ENCODE measurements around the gene EPB41L4A. TPM values are rescaled to one million over a fixed set of nuclear protein-coding genes. Genes with fewer than 3 reads are reported as not detected.
"Not testable (repeated sequence)": the region's sequence is repeated elsewhere in the genome, so short reads cannot be mapped to it uniquely, and the experiment has no call there.

Gene EPB41L4A
- total RNA-seq, 4 donors from 2014 or later = 8.3 to 33.8 (median 21.6) TPM

DNA sequence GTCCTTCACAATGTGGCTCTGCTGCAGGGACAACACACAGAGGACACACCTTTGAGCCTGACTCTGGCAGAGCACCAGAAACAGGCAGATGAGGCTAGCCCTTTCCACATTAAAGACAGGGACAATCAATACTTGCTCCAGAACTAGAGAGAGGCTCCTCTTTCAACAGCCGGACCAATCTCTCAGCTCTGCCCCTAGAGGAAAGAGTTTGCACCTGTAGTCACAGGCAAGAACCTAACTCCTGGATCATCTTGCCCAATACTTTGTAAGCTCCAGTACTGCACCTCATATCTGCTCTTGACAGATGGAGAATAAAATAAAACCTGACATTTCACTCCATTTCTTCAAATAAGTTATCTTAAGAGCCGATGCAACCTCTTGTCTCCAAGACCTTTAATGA is 52.1 kb downstream of the EPB41L4A start:
- H3K9me3 ChIP-seq = no peaks in the 10 kb centered on the region
- WGBS = 69% methylated on average over 2 of the region's 2 CpGs
- H3K36me3 ChIP-seq = no peaks in the 10 kb centered on the region
- intact Hi-C loops (cut with DNase I) = no loop called here
- no peak overlapping the region for H3K4me3 ChIP-seq
- no peaks in the 10 kb centered on the region for H3K27me3 ChIP-seq
- no peak for TF ChIP-seq EP300 (IDR thresholded peaks at IDR 0.05)
- no peak for TF ChIP-seq POLR2AphosphoS5 (IDR thresholded peaks at IDR 0.05)
- TF ChIP-seq POLR2A (IDR thresholded peaks at IDR 0.05; ENCODE audit: low read depth) = no peak
- TF ChIP-seq, protein P1, sequence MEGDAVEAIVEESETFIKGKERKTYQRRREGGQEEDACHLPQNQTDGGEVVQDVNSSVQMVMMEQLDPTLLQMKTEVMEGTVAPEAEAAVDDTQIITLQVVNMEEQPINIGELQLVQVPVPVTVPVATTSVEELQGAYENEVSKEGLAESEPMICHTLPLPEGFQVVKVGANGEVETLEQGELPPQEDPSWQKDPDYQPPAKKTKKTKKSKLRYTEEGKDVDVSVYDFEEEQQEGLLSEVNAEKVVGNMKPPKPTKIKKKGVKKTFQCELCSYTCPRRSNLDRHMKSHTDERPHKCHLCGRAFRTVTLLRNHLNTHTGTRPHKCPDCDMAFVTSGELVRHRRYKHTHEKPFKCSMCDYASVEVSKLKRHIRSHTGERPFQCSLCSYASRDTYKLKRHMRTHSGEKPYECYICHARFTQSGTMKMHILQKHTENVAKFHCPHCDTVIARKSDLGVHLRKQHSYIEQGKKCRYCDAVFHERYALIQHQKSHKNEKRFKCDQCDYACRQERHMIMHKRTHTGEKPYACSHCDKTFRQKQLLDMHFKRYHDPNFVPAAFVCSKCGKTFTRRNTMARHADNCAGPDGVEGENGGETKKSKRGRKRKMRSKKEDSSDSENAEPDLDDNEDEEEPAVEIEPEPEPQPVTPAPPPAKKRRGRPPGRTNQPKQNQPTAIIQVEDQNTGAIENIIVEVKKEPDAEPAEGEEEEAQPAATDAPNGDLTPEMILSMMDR (IDR thresholded peaks at IDR 0.05) = no peak
- peaks cover 0 to 23% (median 2%) of the 10 kb centered on the region in 4 donors for H3K4me1 ChIP-seq
- no peak overlapping the region for H3K27ac ChIP-seq (replicated peaks in 1 of 4)
- no peak for DNase-seq (ENCODE audit: extremely low spot score)

DNA sequence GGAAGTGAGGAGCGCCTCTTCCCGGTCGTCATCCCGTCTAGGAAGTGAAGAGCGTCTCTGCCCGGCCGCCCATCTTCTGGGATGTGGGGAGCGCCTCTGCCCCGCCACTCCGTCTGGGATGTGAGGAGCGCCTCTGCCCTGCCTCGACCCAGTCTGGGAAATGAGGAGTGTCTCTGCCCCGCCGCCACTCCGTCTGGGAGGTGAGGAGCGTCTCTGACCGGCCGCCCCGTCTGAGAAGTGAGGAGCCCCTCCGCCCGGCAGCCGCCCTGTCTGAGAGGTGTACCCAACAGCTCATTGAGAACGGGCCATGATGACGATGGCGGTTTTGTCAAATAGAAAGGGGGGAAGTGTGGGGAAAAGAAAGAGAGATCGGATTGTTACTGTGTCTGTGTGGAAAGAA is 58.3 kb downstream of the EPB41L4A start:
- 82% methylated on average over 22 of the region's 26 CpGs for WGBS

DNA sequence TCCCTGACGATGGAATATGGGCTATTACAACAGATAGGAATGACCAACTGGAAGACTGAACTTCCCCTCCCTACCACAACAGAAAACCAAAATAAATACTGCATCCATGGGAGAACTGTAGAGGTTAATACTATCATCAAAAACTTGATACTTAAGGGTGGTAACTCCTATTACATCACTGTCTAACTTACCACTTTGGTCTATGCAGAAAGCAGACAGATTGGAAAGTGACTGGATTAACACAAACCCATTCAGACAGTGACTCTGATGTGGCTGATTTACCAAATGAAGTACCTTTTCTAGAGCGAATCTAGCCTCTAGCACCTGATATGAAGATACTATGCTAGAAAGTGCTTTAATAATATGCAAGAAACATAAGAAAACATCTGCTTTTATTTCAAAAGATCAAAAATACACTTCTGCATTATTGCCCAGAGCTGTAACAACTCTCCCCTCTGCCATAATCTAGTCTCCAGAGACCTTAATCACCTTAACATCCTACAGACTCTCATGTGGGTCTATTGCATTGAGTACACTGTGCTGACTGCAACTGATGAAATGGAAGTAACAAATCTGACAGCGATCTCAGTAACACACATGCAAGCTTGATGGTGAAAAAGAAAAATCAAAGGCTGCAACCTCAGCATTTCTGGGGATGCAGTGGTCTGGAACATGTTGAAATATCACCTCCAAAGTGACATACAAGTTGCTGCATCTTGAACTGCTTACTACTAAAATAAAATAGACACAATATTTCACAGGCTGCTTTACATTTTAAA is 62.7 kb downstream of the EPB41L4A start:
- H3K36me3 ChIP-seq = no peaks in the 10 kb centered on the region
- TF ChIP-seq EP300 (IDR thresholded peaks at IDR 0.05) (no peak), POLR2AphosphoS5 (IDR thresholded peaks at IDR 0.05) (no peak), POLR2A (IDR thresholded peaks at IDR 0.05; ENCODE audit: low read depth) (no peak)
- TF ChIP-seq, protein P1 (IDR thresholded peaks at IDR 0.05) = no peak
- H3K27ac ChIP-seq (replicated peaks in 1 of 4) = no peak overlapping the region
- H3K9me3 ChIP-seq = no peaks in the 10 kb centered on the region
- H3K4me3 ChIP-seq = no peak overlapping the region
- H3K4me1 ChIP-seq = peaks cover 0 to 3% (median 0%) of the 10 kb centered on the region in 4 donors
- WGBS = 88% methylated on average over 3 of the region's 3 CpGs
- no peak for DNase-seq (ENCODE audit: extremely low spot score)
- intact Hi-C loops (cut with DNase I) = no loop called here
- H3K27me3 ChIP-seq = no peaks in the 10 kb centered on the region

More for the DNA sequence above, 58.3 kb downstream of the EPB41L4A start:
- intact Hi-C loops (cut with DNase I); H3K27me3 ChIP-seq; H3K4me1 ChIP-seq; H3K4me3 ChIP-seq; H3K27ac ChIP-seq (replicated peaks in 1 of 4); H3K36me3 ChIP-seq; H3K9me3 ChIP-seq; DNase-seq (ENCODE audit: extremely low spot score): not testable (repeated sequence)

DNA sequence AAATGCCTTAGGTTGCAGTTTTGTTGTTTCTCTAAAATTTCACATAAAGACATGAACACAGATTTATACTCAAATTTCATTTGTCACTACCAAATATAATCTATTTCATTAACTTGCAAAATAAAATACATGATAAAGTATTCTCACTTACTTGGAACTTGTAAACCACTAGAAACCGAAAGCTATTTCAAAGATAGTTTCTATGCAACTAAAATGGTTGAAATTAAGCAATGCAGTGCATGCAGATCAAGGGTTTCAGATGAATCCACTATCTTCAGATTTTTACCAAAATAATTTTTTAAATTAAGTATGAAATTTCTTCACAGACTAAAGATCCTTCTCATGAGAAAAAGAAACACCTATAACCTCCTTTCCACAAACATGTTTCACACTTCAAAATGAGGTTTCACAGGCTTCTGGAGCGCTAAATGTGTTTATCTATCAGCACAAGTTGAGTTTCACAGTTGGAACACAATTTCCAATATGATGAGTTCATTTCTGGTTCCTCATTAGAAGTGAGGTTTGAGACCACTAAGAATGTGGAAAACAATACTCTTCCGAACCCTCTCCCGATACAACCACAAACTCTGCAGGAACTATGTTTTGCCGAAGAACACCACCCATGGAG is 63.9 kb downstream of the EPB41L4A start:
- Histone ChIP-seq H3K4me3 (no peak overlapping the region), H3K27ac (replicated peaks in 1 of 4) (no peak overlapping the region), H3K27me3 (no peaks in the 10 kb centered on the region), H3K9me3 (no peaks in the 10 kb centered on the region), H3K4me1 (peaks cover 0 to 3% (median 0%) of the 10 kb centered on the region in 4 donors), H3K36me3 (no peaks in the 10 kb centered on the region)
- DNase-seq (ENCODE audit: extremely low spot score) = no peak
- intact Hi-C loops (cut with DNase I) = no loop called here
- TF ChIP-seq POLR2A (IDR thresholded peaks at IDR 0.05; ENCODE audit: low read depth) = no peak
- 84% methylated on average over 5 of the region's 5 CpGs for WGBS

DNA sequence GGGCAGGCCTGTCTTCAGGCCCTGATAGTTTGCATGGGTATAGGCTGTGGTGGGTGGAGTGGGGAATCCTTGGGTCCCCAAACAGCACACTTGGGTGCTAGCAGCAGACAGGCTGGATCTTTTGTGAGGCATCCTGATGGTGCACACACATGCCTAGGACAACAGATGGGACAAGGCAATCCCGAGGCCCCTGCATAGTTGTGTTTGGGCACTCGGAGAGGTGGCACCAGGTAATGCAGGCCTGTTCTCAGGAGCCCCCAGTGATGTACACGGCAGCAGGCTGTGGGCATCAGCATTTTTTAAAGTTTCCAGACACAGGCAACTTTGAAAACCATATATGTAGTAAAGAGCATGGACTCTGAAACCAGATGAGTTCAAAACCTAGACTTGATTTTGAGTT is 65.4 kb downstream of the EPB41L4A start:
- WGBS = 56% methylated on average over 2 of the region's 3 CpGs
- no peaks in the 10 kb centered on the region for H3K36me3 ChIP-seq
- TF ChIP-seq, protein P1 (IDR thresholded peaks at IDR 0.05) = no peak
- TF ChIP-seq POLR2AphosphoS5 (IDR thresholded peaks at IDR 0.05) = no peak
- peaks cover 0 to 10% (median 0%) of the 10 kb centered on the region in 4 donors for H3K4me1 ChIP-seq
- intact Hi-C loops (cut with DNase I) = no loop called here
- no peak overlapping the region for H3K27ac ChIP-seq (replicated peaks in 1 of 4)
- DNase-seq (ENCODE audit: extremely low spot score) = no peak
- no peak overlapping the region for H3K4me3 ChIP-seq
- no peaks in the 10 kb centered on the region for H3K27me3 ChIP-seq
- H3K9me3 ChIP-seq = no peaks in the 10 kb centered on the region
